Measurements from ENCODE around the gene ALG3.

DNA sequence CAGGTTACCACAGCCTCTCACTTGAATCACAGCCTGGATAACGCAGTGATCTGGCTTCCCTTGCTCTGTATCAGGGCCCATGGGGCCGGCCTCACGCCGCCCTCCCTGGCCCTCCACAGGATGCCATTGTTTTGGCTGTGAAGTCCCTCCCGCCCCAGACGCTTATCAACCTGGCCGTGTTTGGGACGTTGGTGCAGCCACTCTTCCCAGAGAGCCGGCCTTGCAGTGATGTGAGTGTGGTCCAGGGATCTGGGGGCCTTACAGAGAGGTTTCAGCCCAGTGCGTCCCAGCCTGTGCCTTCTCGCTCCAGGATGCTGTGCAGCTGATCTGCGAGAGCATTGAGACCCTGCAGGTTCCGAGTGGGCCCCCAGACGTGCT lies 12.7 kb downstream of the ALG3 start:
- no peak for TF ChIP-seq FOXP2 (optimal IDR thresholded peaks at IDR 0.05; ENCODE audit: borderline replicate concordance, extremely low read depth, extremely low read length, insufficient read depth)
- no peak for TF ChIP-seq SIN3A (IDR thresholded peaks at IDR 0.05; ENCODE audit: borderline replicate concordance, insufficient read depth, low read length)
- TF ChIP-seq POLR2AphosphoS5 (IDR thresholded peaks at IDR 0.05; ENCODE audit: low read depth, low read length) = no peak
- no peak for TF ChIP-seq TAF1 (IDR thresholded peaks at IDR 0.05; ENCODE audit: borderline replicate concordance, insufficient read depth, low read length)
- TF ChIP-seq, protein P1, sequence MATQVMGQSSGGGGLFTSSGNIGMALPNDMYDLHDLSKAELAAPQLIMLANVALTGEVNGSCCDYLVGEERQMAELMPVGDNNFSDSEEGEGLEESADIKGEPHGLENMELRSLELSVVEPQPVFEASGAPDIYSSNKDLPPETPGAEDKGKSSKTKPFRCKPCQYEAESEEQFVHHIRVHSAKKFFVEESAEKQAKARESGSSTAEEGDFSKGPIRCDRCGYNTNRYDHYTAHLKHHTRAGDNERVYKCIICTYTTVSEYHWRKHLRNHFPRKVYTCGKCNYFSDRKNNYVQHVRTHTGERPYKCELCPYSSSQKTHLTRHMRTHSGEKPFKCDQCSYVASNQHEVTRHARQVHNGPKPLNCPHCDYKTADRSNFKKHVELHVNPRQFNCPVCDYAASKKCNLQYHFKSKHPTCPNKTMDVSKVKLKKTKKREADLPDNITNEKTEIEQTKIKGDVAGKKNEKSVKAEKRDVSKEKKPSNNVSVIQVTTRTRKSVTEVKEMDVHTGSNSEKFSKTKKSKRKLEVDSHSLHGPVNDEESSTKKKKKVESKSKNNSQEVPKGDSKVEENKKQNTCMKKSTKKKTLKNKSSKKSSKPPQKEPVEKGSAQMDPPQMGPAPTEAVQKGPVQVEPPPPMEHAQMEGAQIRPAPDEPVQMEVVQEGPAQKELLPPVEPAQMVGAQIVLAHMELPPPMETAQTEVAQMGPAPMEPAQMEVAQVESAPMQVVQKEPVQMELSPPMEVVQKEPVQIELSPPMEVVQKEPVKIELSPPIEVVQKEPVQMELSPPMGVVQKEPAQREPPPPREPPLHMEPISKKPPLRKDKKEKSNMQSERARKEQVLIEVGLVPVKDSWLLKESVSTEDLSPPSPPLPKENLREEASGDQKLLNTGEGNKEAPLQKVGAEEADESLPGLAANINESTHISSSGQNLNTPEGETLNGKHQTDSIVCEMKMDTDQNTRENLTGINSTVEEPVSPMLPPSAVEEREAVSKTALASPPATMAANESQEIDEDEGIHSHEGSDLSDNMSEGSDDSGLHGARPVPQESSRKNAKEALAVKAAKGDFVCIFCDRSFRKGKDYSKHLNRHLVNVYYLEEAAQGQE (IDR thresholded peaks at IDR 0.05; ENCODE audit: insufficient read depth in 1 of 2, low read depth in 2 of 2, low read length in 2 of 2) = no peak

Measured in PFSK-1 (cell line).